22Rv1 (cell line): ENCODE results near the gene PGAM2.

ENCODE experiments used
- ZFX ChIP-seq: fragments of 450-650 bp; IDR thresholded peaks from 2 replicates; pipeline ENCODE4 v1.6.1; 2017; ENCODE audit warnings: antibody characterized with exemption, borderline replicate concordance
- TF ChIP-seq, protein P1 (sequence below): fragments of 450-650 bp; IDR thresholded peaks from 2 replicates; pipeline ENCODE4 v1.5.1; 2017; ENCODE audit warnings: mild to moderate bottlenecking

DNA sequence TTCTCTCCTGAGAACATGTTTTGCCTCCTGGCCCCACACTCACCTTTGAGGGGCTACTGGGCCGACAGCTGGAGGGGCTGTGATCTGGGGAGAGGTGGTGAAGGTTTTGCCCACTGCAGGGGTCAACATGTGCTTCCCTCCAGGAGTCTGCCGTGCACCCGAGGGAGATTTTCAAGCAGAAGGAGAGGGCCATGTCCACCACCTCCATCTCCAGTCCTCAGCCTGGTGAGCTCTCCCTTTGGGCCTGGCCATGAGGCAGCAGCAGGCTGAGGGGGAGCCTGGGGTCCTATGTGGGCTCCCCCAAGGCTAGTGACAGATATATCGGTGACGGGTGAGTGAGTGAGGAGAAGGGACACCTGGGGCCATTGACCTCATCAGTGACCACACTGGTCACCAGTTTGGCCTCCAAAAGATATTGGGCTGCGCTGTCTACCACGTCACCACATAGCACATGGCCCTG, 6.6 kb downstream of the PGAM2 start:
- TF ChIP-seq, protein P1, sequence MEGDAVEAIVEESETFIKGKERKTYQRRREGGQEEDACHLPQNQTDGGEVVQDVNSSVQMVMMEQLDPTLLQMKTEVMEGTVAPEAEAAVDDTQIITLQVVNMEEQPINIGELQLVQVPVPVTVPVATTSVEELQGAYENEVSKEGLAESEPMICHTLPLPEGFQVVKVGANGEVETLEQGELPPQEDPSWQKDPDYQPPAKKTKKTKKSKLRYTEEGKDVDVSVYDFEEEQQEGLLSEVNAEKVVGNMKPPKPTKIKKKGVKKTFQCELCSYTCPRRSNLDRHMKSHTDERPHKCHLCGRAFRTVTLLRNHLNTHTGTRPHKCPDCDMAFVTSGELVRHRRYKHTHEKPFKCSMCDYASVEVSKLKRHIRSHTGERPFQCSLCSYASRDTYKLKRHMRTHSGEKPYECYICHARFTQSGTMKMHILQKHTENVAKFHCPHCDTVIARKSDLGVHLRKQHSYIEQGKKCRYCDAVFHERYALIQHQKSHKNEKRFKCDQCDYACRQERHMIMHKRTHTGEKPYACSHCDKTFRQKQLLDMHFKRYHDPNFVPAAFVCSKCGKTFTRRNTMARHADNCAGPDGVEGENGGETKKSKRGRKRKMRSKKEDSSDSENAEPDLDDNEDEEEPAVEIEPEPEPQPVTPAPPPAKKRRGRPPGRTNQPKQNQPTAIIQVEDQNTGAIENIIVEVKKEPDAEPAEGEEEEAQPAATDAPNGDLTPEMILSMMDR, result no peak
- no peak for TF ChIP-seq ZFX
